Fibroblast of mammary gland (primary cell): ENCODE data around the gene PAQR7.

Experiments used
- DNase-seq: peaks from one replicate; pipeline ENCODE4 v3.0.0-alpha.2; 2010; ENCODE audit warnings: low read depth
- H3K4me3 ChIP-seq: 2 replicates; pipeline ENCODE4 v1.5.1; 2011; ENCODE audit warnings: low read depth, mild to moderate bottlenecking, low read length, moderate library complexity; ENCODE audit not compliant: control insufficient read depth
- TF ChIP-seq, protein P1 (sequence below): conservative IDR thresholded peaks from 2 replicates; pipeline ENCODE4 v1.5.1; 2011; ENCODE audit warnings: low read depth, low read length, inconsistent platforms; ENCODE audit not compliant: control insufficient read depth, insufficient read depth

PAQR7 gene

DNA sequence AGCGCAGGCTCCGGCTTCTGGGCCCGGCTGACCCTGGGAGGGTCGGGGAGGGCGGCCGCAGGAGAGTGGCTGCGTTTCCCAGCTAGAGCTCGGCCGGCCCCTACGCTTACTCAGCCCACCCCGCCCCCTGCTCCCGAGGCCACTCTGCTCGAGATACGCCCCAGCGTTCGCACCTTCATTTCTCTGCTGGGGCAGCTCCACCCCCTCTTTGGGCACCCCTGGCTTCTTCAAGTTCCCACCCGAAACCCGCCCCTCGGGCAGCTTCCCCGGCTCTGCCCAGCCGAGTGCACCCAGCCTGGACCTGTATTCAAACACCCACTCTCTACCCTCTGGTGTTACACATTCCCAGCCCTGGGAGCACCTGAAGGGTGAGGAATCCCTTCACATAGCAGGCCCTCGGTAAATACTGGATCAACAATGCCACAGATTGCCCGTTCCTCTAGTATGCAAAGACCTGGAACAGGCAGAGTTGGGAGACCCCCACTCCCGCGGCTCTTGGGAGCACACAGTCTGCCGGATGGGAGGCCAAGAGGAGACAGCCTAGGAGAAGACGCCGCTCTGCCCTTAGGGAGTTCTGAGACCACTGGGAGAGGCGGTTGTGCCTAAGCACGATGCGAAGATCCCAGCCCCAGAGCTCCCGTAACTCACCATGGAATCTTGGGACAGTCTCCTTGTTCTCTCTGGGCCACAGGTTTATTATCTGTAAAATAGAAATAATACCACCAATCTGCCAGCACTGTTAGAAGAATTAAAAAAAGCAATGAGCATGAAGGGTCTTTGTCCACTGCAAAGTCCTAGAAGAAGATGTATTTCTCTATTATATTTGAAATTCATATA, 566 bp upstream of the PAQR7 start:
- no peak for DNase-seq
- peak overlapping the region; percentile 63 for H3K4me3 ChIP-seq
- TF ChIP-seq, protein P1, sequence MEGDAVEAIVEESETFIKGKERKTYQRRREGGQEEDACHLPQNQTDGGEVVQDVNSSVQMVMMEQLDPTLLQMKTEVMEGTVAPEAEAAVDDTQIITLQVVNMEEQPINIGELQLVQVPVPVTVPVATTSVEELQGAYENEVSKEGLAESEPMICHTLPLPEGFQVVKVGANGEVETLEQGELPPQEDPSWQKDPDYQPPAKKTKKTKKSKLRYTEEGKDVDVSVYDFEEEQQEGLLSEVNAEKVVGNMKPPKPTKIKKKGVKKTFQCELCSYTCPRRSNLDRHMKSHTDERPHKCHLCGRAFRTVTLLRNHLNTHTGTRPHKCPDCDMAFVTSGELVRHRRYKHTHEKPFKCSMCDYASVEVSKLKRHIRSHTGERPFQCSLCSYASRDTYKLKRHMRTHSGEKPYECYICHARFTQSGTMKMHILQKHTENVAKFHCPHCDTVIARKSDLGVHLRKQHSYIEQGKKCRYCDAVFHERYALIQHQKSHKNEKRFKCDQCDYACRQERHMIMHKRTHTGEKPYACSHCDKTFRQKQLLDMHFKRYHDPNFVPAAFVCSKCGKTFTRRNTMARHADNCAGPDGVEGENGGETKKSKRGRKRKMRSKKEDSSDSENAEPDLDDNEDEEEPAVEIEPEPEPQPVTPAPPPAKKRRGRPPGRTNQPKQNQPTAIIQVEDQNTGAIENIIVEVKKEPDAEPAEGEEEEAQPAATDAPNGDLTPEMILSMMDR = no peak

DNA sequence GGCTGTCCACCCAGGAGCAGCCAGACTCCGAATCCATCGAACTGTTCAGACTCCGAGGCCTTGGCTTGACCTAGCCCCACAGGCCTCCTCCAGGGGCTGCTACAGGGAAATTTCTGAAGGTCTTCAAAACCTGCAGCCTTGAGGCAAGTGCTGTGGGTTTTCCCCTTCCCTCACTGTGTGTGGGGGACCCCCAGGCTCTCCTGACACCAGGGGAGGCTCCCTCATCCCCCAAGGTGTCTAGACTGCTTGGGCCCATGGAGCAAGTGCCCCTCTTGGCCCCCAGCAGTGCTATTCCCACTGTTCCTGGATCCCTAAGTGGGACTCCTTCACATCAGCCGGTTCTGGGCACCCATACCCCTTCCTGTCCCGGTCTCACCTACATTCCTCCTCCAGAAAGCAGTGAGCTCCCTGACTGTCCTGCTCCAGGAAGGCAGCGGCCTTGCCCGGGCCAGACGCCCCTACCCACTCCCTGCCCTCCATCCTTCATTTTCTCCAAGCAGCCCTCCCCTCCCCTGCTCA, 814 bp downstream of the PAQR7 start:
- TF ChIP-seq, protein P1 = no peak
- DNase-seq = no peak
- peak overlapping the region; percentile 63 for H3K4me3 ChIP-seq

DNA sequence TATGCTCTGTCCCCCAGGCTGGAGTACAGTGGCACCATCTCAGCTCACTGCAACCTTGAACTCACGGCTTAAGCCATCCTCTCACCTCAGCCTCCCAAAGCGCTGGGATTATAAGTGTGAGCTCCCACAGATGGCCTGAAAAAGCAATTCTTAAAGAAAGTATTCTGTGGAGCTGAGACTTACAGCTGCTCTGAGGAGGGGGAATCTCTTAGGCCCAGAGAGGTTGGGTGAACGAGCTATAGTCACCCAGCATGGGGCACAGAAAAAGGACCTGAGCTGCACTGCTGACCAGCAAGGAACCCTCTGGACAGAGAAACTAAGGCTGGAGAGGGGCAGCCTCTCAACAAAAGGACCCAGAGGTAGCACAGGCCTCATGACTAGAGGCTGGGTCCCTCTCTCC, 1.3 kb downstream of the PAQR7 start:
- TF ChIP-seq, protein P1 = no peak
- H3K4me3 ChIP-seq = peak overlapping the region; percentile 63
- no peak for DNase-seq

DNA sequence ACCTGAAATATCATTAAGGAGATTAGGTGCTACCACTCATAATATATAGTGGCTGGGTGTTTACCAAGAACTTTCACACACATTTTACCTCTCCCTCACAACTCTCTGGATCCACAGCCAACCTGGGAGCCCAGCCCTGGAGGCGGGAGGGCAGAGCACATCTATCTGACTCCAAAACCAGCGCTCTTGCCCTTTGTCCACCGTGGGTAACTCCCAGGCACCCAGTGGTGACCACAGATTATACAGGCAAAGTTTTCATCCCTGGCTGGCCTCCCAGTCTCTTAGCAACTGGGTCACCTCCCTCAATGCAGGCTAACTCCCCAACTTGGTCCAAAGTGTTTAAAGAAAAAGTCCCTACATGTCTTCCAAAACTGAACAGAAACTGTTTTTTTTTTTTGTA, 2.4 kb downstream of the PAQR7 start:
- H3K4me3 ChIP-seq = no peak overlapping the region
- TF ChIP-seq, protein P1 = no peak
- no peak for DNase-seq

DNA sequence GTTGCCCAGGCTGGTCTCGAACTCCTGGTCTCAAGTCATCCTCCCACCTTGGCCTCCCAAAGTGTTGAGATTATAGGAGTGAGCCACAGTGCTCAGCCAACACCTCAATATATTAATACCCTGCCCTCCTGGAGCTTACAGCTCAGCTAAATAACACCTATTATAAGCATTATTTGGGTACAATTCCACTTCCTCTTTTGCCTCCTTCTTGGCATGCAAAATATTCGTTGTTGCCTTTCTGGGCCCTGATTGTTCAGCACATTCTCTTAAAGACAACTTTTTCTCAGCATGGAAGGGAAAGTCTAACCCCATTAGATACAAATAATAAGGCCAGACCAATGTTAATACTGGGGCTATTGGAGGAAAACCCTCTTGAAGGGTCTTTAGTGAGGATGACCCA, 2.8 kb downstream of the PAQR7 start:
- DNase-seq = no peak
- TF ChIP-seq, protein P1 = no peak

DNA sequence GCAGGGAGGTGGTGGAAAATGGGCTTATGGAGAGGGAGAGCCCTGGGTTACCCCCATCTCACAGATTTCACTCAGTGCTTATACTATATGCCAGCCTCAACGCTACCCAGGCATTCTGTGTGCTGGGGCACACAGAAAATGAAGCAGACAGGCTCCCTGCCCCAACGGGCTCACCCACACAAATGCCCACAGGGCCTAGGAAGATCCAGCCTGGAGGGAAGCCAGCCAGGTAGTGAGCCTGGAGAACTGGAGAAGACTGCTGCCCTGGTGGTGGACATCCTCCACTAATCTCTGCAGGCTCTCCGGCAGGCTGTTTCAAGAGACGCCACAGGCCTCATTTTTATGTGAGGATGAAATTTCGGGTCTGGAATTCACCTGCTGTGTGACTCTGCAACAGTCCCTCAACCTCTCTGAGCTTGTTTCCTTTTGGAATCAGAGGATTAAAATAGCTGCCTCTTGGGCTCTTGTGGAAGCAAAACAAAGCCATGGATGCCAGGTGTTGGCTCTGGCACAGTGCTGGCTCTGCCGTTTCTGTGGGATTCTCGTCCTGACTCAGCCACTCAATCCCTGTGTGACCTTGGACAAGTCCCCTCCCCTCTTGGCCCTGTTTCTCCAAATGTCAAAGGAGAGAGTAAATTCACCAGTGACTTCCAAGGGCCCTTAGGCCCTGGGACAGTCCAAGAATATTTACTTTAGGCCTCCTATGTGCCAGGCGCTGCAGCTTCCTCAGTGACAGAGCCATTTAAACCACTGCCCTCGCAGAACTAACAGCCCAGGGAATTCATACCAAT, 3.6 kb downstream of the PAQR7 start:
- peak; percentile 10 for DNase-seq
- H3K4me3 ChIP-seq = no peak overlapping the region
- TF ChIP-seq, protein P1 = no peak

More for the DNA sequence above, 2.8 kb downstream of the PAQR7 start:
- no peak overlapping the region for H3K4me3 ChIP-seq
